22Rv1 (cell line): Measurements from ENCODE around the gene PHTF2.

ENCODE experiments used
- H3K27ac ChIP-seq: fragments of 450-650 bp; 2 replicates; pipeline ENCODE4 v1.5.1; 2017
- ZFX ChIP-seq: fragments of 450-650 bp; IDR thresholded peaks from 2 replicates; pipeline ENCODE4 v1.6.1; 2017; ENCODE audit warnings: antibody characterized with exemption, borderline replicate concordance
- TF ChIP-seq, protein P1 (sequence below): fragments of 450-650 bp; IDR thresholded peaks from 2 replicates; pipeline ENCODE4 v1.5.1; 2017; ENCODE audit warnings: mild to moderate bottlenecking

The PHTF2 gene

DNA sequence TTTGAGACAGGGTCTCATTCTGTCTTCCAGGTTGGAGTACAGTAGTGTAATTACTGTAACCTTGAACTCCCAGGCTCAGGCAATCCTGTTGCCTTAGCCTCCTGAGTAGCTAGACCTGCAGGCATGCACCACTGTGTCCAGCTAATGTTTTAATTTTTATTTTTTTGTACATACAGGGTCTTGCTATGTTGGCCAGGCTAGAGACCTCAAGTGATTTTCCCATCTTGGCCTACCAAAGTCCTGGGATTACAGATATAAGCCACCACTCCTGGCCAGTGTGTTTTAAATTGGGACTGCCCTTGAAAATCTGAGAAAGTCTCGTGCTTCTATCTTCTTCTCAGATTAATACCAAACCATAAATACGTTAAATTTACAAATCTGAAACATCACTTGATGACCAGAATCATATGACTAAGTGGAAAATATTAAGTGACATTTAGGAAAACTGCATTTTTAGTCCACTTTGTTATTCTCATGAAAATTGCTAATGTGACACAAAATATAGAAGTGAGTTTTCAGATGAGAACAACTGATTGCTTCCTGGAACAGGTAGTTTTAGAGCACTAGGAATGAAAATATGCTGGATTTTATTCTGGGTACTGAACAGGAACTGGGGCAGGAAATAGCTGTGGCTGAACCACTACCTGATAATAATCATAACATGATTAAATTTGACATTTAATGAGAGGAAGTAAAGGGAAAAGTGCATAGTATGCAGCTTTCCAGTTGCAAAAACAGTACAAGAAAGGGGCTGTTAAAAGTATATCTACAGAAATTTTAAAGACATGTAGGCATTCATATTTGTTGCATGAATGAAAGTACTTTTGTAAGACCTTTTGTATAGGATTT, 4.2 kb downstream of the PHTF2 start:
- no peak overlapping the region for H3K27ac ChIP-seq
- TF ChIP-seq, protein P1, sequence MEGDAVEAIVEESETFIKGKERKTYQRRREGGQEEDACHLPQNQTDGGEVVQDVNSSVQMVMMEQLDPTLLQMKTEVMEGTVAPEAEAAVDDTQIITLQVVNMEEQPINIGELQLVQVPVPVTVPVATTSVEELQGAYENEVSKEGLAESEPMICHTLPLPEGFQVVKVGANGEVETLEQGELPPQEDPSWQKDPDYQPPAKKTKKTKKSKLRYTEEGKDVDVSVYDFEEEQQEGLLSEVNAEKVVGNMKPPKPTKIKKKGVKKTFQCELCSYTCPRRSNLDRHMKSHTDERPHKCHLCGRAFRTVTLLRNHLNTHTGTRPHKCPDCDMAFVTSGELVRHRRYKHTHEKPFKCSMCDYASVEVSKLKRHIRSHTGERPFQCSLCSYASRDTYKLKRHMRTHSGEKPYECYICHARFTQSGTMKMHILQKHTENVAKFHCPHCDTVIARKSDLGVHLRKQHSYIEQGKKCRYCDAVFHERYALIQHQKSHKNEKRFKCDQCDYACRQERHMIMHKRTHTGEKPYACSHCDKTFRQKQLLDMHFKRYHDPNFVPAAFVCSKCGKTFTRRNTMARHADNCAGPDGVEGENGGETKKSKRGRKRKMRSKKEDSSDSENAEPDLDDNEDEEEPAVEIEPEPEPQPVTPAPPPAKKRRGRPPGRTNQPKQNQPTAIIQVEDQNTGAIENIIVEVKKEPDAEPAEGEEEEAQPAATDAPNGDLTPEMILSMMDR, result no peak
- no peak for TF ChIP-seq ZFX

GRCh38 chr7:77806425-77806824, 7.9 kb downstream of the PHTF2 start:
- TF ChIP-seq, protein P1, result no peak
- TF ChIP-seq ZFX, result no peak
- H3K27ac ChIP-seq, result no peak overlapping the region

GRCh38 chr7:77808517-77808916, 9.9 kb downstream of the PHTF2 start:
- TF ChIP-seq ZFX, result no peak
- TF ChIP-seq, protein P1, result no peak
- no peak overlapping the region for H3K27ac ChIP-seq

DNA sequence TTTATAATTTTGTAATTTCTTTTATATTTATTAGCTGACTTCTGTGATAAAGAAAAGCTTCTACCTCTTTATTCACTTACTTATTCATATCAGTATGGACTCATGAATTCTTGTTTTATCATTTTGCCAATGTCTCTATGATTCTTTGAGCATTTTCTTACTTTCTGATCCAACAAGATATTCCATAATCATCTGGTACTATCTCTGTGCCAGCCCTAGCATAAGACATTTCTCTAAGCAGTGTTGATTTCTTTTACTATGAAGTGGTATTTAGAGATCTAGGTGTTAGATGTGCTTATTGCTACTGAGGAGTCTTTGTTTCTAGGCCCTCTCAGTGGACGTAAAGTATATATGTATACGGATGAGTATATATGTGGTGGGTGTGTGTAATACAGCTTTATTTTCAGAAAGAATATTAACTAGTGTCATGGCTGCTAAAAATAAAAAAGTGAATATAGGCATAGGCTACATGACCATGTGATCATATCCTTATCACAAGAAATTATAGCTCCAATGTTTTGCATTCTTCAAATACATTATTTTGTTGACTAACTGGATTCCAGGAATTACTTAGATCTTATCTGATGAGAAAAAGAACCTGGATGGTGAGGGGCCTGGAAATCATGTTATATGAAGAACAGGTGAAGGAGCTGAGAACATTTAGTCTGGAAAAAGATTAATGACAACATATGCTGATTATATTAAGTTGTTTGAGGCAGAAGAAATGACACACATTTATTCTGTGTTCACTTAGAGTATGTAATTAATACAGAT, 13.1 kb downstream of the PHTF2 start:
- no peak overlapping the region for H3K27ac ChIP-seq
- TF ChIP-seq ZFX, result no peak
- TF ChIP-seq, protein P1, result no peak

- TF ChIP-seq ZFX, result no peak
- TF ChIP-seq, protein P1, result no peak
- H3K27ac ChIP-seq, result no peak overlapping the region
Measured at GRCh38 chr7:77812290-77812685, 13.7 kb downstream of the PHTF2 start.

- H3K27ac ChIP-seq, result no peak overlapping the region
- TF ChIP-seq, protein P1, result no peak
- TF ChIP-seq ZFX, result no peak
Measured at GRCh38 chr7:77813180-77813579, 14.6 kb downstream of the PHTF2 start.

GRCh38 chr7:77819021-77819420, 20.4 kb downstream of the PHTF2 start:
- TF ChIP-seq ZFX, result no peak
- H3K27ac ChIP-seq, result no peak overlapping the region
